AML-193 (cell line): ENCODE data around the gene BRIP1.
"Not testable (repeated sequence)": the region's sequence is repeated elsewhere in the genome, so short reads cannot be mapped to it uniquely, and the experiment has no call there.

ENCODE experiments used
- DNase-seq, 2 experiments: peaks; one replicate each; lab custom pipeline; 2025; lab: John Stamatoyannopoulos, UW

BRIP1 gene

DNA sequence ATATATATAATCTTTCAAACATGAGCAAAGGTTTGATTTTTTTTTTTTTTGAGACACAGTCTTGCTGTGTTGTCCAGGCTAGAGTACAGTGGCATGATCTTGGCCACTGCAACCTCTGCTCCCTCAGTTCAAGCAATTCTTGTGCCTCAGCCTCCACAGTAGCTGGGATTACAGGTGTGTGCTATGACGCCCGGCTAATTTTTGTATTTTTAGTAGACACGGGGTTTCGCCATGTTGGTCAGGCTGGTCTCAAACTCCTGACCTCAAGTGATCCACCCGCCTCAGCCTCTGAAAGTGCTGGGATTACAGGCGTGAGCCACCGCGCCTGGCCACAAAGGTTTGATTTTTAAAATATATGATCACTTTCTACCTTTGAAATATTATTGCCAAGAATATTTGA lies 135.5 kb downstream of the BRIP1 start:
- DNase-seq = not testable (repeated sequence)

DNA sequence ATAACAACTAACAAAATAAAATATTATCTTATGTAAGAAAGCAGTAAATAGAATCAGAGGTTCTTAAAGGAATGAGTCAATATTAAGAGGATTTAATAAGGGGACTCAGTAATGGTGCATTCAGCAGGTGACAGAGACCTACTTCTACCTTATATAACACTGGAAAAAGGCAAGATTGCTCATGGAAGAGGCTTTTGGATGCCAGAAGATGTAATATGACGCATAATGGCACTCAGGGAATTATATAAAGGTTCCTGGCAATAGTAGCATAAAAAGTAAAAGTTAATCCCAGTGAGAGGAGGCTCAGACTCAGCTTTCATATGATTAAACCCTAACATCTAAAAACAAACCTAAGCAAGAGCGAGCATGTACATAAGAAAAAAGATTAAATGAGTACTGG lies 136.4 kb downstream of the BRIP1 start:
- no peak for DNase-seq

DNA sequence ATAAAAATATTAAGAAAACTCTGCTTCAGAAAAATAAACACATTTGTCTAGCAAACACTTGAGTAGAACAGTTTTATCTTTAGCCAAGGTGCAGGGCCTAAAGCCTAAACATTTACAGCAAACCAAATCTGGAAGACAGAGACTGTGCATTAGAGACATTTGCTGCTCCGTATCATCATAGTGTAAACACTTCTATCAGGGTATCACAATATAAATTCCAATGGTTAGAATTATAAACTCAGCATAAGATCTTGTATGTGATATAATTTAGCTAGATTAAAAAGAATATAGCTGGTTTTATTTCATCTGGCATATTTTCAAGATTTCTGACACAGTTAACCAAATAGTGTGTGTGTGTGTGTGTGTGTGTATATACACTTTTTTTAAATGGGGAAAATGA lies 138.6 kb downstream of the BRIP1 start:
- DNase-seq = no peak

DNA sequence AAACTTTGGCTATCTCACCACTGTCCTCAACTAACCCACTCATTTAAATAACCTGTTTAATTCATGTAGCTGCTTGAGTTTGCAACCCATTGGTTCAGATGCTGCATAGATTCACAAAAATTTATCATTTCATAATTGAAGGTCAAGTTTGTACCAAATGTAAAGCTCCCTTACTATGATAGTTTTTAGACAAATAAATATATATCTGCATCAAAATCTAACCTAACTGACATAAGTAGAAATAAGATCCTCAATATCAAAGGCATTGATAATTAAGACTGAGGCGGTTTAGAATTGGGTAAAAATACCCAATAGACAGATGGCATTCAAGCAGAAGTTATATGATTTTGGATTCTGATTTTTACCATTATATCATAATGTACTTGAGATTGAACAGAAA lies 139.4 kb downstream of the BRIP1 start:
- DNase-seq = no peak

DNA sequence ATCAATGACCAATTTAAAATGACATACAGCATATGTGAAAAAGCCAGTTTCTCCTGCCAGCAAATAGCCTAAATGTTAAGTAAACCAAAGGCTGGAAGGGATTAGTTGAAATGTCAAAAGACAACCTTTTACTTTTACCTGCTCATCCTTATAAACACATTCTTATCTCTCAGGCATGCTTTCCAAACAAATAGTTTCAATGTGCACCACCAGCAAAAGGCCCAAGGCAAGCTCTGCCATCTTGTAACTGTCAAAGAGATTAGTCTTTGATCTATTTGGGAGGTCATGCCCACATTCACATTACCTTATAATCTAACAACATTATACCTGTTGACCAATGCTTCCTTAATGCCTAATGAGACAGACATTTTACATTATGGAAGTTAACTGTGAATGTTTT lies 140.1 kb downstream of the BRIP1 start:
- no peak for DNase-seq

DNA sequence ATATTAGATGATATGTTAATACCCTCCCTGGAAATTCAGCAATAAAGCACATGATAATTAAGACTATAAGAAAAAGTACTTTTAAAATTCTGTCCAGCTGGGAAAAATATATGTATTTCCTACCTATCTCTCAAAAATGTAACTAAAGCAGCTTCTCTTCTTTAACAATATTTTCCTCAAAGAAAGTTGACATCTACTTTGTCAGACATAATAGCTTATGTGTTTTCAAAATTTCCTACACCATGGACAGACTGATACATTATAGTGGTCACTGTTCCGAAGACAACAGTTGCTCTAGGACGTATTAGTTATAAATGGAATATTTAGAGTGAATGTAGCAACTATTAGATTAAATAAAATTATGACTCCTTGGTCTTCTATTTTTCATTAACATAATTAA lies 140.9 kb downstream of the BRIP1 start:
- no peak for DNase-seq

DNA sequence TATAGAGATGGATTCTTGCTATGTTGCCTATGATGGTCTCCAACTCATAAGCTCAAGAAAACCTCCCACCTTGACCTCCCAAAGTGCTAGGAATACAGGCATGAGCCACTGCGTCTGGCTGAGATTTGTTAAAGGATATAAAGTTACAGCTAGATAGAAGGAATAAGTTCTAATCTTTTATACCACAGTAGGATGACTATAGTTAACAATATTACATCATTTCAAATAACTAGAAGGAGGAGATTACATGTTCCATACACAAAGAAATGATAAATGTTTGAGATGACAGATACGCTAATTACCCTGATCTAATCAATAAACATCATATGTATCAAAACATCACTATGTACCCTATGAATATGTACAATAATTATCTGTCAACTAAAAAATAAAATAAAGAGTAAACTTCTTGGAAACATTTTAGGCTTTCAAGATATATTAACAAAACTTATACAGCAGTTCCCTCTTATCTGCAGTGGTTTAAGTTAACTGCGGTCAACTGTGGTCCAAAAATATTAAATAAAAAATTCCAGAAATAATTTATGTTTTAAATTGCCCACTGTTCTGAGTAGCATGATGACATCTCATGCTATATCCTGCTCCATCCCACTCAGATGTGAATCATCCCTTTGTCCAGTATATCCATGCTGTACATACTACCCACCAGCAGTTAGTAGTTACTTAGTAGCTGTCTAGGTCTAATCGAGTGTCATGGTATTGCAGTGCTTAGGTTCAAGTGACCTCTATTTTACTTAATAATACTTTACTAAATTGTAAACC lies 143.1 kb downstream of the BRIP1 start:
- no peak for DNase-seq

DNA sequence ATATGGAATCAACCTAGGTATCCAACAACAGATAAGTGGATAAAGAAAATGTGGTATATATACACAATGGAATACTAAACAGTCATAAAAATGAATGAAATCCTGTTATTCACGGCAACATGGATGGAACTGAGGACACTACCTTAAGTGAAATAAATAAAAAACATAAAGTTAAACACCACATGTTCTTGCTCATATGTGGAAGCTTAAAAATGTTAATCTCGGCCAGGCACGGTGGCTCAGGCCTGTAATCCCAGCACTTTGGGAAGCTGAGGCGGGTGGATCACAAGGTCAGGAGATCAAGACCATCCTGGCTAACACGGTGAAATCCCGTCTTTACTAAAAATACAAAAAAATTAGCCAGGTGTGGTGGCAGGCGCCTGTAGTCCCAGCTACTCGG lies 144.1 kb downstream of the BRIP1 start:
- not testable (repeated sequence) for DNase-seq

DNA sequence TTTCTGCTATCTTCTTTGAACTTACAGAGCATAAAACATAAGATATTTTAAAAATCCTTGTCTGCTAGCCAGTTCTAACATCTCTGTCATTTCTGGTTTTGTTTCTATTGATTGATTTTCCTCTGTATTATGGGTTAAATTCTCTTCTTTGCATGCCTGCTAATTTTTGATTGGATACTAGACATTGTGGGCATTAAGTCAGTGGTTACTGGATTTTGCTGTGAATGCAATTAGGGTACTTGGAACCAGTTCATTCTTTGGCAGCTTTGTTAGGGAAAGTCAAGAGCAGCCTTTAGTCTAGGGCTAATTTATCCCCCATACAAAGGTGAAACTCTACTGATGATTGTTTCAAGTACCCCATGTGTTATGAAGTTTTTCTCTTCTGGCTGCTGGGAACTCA lies 145.3 kb downstream of the BRIP1 start:
- DNase-seq = no peak

DNA sequence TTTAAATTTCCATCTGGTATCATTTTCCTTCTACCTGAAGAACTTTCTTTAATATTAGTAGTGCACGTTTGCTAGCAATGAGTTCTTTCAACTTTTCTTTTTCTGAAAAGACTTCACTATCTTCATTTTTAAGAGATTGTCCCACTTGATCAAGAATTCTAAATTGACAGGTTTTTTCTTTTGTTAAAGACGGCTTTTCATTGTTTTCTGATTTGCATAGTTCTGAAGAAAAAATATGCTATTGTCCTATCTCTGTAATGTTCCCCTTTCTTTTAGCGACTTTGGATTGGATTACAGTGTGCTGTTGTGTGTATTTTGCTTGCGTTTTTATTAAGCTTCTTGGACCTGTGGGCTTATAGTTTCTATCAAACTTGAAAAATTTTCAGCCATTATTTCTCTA lies 146.0 kb downstream of the BRIP1 start:
- no peak for DNase-seq

DNA sequence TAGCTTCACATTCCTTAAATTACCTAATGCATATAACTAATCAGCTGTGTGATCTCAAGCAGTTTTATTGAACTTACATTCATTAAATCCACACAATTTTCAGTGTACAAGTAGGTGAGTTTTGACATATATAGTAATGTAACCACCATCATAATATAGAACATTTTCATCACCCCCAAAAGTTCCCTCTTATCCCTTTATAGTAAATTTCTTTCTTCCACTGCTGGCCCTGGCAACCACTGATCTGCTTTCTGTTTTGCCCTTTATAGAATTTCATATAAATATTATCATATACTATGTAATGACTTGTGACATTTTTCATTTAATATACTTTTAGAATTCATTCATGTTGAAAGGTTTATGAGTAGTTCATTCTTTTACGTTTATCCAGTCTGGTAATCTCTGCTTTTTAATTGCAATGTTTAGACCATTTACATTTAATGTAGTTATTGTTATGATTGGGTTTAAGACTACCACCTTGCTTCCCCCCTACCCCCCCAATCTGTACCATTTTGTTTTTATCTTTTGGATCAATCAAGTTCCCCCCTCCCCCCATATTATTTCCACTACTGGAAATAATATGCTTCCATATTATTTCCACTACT lies 147.0 kb downstream of the BRIP1 start:
- DNase-seq = no peak

DNA sequence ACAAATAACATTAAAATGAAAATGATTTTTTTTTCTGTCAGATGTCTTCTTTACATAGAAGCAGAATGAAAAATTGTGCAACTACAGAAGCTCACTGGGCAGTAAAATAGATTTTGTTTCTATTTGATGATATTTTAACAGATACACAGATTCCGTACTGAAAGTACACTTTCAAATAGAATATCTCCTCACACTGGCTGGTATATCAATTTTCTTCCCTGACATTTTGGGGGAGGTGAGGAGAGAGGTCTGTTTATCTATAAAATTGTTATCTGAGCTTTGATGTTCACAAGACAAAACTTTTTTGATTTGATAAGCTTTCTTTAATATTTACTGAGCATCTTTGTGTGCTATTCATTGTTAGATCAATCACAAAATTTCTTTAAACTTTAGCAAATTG lies 148.0 kb downstream of the BRIP1 start:
- no peak for DNase-seq

DNA sequence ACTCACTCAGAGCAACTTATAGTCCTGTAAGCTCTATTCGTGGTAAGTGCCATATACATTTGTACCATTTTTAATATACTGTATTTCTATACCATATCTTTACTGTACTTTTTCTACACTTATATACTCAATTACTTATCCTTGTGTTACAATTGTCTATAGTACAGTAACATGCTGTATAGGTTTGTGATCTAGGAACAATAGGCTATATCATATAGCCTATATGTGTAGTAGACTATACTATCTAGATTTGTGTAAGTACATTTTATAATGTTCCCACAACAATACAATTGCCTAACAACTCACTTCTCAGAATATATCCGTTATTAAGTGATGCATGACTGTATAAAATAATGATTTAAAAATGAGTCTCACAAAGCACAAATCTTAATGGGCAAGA lies 149.0 kb downstream of the BRIP1 start:
- DNase-seq = no peak

DNA sequence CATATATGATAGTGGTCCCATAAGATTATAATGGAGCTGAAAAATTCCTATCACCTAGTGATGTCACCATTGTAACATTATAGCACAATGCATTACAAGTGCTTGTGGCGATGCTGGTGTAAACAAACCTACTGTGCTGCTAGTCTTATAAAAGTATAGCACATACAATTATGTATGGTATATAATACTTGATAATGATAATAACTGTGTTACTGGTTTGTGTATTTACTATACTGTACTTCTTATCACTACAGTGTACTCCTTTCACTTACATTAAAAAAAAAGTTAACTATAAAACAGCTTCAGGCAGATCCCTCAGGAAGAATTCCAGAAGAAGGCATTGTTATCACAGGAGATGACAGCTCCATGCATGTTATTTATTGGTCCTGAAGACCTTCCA lies 150.3 kb downstream of the BRIP1 start:
- DNase-seq = no peak

DNA sequence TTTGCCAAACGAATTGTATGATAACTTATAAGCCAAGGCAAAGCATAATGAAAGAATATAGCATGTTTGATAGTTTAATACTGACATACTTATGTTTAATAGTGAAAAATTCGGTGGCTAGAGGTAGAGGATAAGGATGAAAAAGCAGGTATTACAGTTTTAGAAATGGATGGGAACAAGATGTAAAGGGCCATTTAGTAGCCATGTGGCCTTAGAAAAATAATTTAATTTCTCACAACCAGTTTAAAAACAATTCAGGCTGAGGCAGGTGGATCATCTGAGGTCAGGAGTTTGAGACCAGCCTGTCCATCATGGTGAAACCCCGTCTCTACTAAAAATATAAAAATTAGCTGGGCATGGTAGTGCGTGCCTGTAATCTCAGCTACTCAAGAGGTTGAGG lies 152.8 kb downstream of the BRIP1 start:
- no peak for DNase-seq

DNA sequence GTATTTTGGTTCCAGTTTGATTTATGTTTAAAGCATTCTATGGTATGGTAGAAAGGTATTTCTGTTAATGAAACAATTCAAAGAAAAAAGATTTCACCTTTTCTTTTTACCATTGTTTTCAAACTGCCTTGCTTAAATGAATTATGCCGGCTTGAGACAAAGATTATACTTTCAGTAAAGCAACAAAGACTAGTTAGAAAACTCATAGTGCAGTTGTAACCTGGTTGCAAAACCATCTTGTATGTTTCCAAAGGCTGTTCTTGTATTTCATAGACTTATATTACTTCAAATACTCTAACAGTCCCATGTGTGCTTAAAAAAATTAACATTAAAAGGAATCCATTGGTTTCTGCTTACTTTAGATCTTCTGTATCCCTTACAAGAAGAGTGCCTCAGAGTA lies 153.8 kb downstream of the BRIP1 start:
- no peak for DNase-seq

DNA sequence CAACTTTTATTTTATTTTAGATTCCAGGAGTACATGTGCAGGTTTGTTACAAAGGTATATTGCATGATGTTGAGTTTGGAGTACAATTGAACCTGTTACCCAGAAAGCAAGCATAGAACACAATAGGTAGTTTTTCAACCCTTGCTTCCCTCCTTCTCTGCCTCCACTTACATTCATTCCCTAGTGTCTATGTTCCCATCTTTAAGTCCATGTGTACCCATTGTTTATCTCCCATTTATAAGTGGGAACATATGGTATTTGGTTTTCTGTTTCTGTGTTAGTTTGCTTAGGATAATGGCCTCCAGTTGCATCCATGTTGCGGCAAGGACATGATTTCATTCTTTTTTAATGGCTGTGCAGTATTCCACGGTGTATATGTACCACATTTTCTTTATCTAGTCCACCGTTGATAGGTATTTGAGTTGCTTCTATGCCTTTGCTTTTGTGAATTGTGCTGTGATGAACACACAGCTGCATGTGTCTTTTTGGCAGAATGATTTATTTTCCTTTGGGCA lies 158.3 kb downstream of the BRIP1 start:
- no peak for DNase-seq

DNA sequence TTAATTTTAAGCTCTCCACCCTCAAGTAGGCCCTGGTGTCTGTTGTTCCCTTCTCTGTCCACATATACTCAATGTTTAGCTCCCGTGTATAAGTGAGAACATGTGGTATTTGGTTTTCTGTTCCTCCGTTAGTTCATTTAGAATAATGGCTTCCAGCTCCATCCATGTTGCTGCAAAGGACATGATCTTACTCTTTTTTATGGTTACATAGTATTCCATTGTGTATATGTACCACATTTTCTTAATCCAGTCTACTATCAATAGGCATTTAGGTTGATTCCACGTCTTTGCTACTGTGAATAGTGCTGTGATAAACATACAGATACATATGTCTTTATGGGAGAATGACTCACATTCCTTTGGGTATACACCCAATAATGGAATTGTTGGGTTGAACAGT lies 160.9 kb downstream of the BRIP1 start:
- no peak for DNase-seq

DNA sequence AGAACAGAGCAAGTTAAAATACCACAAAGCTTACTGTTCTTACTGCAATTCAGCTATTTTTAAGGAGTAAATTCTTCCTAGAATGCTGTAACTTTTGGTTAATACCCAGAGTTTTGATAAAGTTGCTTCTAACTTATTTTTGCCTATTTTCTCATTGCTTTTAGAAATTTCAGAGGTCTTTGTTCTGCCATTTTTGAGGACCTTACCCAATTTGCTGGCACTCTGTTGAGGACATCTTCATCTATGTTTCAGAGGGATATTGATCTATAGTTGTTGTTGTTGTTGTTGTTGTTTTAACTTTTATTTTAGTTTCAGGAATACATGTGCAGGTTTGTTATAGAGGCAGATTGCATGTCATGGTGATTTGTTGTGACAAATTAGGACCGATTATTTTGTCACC lies 161.3 kb downstream of the BRIP1 start:
- no peak for DNase-seq

DNA sequence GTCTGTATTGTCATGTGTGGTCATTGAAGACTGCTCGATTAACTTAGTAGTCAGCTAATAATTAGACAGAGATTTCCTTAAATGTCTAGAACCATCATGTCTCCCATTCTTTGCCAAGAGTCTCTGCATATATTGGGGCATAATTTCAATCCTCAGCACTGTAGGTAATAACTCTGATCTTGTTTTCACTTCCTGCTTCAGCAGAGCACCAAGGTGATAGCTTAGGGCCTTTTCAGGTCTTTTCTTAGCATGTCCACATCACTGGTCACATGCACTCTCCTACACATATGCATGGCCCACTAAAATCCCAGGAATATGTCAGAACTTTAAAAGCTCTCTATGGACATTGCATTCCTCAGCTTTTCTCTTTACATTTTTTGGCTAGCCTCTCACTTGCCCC lies 162.0 kb downstream of the BRIP1 start:
- no peak for DNase-seq

DNA sequence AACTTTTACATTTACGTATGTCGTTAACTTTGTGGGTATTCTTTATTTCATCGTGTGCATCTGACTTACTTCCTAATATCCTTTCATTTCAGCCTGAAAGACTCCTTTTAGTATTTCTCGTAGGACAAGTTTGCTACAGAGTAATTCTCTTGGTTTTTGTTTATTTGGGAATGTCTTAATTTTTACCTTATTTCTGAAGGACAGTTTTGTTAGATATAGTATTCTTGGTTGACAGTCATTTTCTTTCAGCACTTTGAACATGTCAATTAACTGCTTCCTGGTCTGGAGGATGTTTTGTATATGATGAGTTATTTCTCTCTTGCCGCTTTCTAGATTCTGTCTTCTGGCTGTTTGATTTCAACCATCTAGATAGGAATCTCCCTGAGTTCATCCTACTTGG lies 163.1 kb downstream of the BRIP1 start:
- no peak for DNase-seq

DNA sequence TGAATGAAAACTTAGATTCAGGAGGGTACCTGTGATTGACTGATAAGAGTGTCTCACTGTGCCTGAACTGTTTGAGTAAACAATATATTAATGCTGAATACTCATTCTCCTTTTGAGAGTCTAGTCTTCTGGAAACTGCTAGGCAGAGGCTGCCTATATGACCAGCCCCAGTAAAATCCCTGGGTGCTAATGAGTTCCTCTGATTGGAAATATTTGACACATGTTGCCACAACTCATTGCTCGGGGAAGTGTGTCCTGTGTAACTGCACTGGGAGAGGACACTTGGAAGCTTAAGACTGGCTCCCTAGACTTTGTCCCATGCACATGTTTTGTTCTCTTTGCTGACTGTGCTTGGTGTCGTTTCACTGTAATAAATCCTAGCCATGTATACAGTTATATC lies 163.6 kb downstream of the BRIP1 start:
- no peak for DNase-seq

DNA sequence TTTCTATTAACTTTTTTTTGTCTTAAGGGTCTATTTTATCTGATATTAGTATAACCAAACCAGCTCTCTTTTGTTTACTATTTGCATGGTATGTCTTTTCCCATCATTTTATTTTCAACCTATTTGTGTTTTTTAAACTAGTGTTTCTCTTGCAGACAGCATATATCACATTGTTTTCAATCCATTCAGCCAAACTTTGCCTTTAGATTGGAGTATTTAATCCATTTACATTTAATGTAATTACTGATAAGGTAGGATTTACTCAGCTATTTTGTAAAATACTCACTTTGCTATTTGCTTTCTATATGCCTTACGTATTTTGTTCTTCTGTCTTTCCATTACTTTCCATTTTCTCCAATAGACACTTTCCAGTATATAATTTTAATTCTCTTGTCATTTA lies 164.3 kb downstream of the BRIP1 start:
- no peak for DNase-seq

DNA sequence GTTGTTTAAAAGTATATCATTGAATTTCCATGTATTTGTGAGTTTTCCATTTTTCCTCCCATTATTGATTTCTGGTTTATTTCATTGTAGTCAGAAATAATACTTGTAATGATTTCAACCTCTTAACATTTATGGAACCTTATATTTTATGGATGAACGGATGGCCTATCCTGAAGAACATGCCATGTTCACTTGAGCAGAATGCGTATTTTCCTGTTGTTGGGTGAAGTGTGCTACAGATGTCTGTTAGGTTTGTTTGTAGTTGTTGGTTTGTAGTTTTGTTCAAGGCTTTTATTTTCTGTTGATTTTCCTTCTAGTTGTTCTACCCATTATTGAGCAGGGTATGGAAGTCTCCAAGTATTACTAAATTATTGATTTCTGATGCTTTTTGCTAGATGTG lies 165.1 kb downstream of the BRIP1 start:
- DNase-seq = no peak
